Measurements from ENCODE around the gene XRCC1.
A peak's percentile ranks its signal among the peaks of the same experiment; 100 is the strongest.

XRCC1 gene, protein sequence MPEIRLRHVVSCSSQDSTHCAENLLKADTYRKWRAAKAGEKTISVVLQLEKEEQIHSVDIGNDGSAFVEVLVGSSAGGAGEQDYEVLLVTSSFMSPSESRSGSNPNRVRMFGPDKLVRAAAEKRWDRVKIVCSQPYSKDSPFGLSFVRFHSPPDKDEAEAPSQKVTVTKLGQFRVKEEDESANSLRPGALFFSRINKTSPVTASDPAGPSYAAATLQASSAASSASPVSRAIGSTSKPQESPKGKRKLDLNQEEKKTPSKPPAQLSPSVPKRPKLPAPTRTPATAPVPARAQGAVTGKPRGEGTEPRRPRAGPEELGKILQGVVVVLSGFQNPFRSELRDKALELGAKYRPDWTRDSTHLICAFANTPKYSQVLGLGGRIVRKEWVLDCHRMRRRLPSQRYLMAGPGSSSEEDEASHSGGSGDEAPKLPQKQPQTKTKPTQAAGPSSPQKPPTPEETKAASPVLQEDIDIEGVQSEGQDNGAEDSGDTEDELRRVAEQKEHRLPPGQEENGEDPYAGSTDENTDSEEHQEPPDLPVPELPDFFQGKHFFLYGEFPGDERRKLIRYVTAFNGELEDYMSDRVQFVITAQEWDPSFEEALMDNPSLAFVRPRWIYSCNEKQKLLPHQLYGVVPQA

DNA sequence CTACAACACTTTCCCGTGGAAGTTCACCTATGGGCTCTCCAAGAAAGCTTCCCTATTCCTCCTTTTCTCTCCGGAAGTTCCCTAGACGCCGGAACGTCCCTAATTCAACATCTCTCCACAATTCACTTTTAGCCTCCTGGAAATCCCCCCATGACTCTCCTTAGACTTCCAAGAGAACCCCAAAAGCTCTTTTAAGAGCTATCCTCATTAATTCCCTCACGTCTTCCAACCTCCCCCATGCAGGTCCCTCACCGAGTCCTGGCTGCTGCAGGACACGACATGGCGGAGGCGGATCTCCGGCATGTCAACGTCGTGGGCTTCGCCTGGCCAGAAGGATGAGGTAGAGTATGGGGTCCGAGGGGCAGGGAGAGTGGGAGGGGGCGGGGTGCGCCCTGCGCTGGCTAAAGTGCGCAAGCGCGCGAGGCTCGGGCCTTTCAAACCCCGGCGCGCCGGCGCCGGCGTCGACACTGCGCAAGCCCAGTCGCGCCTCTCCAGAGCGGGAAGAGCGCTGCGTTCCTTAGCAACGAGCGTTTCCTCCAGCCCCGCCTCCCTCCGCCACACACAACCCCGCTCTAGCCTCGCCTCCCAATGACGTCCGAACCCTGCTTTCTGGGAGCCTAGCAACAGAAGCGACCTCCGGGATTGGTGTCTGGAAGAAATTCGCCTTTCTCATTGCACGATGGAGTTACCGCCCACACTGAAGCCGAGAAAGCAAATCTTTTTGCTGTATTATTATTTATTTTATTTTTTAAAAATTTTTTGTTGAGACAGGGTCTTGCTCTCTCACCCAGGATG, at the start of gene XRCC1, which contains the start of gene PINLYP:
XRCC1 (minus strand) TSS at position 372 of the 795 bp plus-strand sequence; CDS start at position 303, 69 bp downstream.
PINLYP (plus strand) TSS at position 646 of the 795 bp plus-strand sequence. CDS start 1,391 bp downstream, outside the sequence.
- peak; percentile 98 for DNase-seq (ENCODE audit: low read depth)

DNA sequence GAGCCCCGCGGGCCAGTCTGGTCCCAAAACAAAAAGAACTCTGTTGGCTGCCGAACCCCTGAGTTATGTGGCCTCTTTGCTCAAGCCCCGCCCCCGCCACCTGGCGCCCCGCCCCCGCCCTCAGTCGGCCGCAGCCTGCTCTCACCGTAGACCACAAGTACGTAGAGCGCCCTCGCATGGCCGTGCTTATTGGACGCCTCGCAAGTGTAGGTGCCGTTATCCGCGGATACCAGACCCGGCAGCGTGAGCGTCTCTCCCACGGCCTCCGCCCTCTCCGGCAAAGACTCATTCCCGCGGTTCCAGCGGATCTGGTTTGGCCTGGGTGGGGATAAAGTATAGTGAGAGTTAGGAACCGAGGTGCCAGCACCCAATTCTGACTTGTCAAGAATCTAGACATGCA, 49.6 kb upstream of the XRCC1 start:
- peak; percentile 74 for DNase-seq (ENCODE audit: low read depth)

DNA sequence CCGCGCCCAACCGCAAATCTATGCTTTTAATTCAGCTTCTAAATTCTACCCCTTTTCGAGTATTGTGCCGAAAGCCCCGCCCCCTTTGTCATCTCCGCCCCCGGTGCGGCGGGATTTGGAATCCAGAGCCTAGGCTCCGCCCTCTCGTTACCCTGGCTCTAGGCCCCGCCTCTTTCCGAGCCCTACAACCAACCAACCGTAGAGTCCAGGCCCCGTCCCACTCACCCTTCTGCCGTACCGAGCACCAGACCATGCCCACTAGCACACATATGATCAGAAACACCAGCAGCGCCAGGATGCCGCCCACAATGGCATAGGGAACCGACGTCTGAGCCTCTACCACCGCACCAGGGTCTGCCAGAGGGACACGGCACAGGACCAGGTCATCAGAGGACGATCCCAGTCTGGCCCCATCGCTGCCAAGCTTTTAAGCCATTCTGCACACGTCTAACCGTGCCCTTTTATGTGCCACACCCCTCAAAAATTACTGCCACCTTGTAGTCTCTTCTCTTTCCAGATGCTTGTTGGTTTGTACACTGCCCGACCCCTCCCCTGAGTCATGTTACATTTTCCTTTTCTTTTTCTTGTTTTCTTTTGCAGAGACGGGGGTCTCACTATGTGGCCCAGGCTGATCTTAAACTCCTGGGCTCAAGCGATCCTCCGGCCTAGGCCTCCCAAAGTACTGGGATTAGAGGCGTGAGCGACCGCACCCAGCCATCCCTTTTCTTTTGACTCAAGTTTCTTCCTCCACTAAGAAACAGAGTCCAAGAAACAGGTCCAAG, 48.8 kb upstream of the XRCC1 start:
- no peak for DNase-seq (ENCODE audit: low read depth)

DNA sequence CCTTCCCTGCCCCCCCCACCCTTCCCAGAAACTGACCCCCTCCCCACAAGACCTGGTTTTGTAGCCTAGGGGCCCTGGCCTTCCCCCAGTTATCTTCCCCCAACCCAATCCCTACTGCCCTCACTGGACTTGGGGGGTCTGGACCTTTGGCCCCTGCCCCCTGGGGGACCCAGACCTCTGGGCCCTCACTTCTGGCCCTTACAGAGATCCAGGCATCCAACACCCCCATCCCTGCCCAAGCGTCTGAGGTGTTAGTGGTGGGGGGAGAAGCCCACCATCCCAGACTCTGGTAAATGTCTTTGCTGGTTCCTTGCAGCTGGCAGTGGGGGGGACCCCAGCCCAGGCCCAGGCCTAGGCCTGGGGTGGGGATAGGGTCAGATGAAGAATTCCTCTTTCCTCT, 47.6 kb upstream of the XRCC1 start:
- DNase-seq (ENCODE audit: low read depth) = no peak

DNA sequence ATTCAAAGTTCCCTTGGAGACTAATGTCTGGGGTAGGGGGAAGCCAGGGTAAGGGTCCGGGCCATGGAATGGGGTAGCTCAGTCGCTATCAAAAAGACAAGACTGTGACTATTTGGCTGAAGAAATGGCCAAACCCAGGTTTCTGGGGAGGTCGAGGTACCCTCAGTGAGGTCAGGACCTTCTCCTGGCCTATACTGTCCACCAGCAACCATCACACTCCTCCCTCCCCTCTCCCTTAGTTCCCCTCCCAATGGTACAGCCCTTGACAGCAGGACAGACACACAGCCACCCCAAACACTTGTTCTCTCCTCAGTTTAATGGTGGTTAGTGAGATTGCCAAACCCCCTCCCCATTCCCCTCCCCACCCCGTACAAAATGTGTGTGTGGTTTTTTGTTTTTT, 46.7 kb upstream of the XRCC1 start:
- DNase-seq (ENCODE audit: low read depth) = no peak

DNA sequence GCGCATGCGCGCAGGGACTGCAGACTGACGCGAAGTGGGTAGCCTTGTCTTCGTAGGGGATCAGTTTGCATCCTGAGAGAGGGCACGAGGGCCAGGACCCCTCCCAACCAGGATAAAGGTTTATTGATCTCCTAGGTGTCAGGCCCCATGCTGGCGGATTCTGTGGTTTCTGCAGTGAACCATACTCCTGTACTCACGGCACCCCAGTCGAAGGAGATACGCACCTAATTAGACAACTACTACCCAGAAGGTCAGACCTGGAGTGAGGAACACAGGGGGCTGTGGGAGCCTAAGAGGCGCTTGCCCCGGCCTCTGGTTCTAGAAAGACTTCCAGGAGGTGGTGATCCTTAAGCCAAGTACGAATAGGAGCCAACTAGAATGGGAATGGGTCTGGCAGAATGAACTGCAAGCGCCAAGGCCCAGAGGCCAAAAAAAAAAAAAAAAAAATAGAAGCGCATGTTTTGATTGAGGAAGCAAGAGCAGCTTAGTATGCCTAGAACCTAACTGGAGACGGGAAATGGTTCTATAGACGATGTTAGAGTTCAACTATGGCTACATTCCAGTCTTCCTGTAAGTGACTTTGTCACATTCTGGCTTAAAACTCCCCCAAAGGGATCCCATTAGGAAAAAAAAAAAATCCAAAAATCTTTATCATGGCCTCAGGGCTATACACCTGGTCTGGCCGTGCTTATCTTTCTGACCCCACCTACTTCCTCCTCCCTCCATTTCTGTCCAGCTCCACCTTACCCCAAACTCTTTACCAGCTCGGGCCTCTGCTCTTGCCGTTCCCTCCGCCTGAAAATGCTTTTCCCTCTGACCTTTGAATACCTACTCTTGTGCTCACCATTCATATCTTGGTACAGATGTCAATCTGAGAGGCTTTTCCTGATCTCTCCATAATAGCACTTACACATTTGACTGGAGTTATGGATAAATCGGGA, 45.0 kb upstream of the XRCC1 start:
- peak; percentile 76 for DNase-seq (ENCODE audit: low read depth)

DNA sequence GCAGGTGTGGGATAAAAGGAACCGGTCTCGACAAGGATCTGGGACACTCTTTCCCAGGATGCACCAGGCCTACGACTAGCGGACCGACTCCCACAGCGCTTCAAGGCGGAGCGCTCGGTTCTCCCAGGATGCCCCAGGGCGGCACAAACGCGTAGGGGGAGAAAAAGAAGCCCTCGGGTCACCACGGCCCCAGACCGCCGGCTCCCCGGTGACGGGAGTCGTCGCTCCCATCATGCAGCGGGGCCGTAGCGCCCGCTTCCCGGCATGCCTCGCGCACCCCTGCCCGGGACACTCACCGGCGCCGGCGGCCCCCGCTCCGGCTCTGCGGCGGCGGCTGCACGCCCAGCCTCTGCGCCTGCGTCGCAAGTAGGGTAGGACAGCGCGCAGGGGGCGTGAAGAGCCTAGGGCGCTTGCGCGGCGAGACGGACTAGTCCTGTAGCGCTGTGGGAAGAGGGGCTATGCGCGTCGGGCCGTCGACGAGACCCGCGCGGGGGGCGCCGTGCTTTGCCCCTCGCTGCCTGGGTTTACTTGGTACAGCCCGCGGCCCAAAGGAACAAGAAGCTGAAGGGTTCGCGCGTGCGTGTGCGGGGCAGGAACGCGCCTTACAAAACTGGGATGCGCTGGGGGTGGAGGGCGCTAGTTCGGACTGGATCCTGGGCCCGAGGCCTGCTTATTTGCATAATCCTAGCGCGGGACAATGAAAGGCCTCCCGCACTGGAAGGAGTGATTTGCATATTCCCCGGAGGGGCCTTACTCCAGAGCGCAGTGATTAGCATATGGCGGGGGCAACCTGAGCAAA, 44.1 kb upstream of the XRCC1 start, which contains the start of gene ZNF428:
ZNF428 (minus strand) TSS at position 368 of the 799 bp plus-strand sequence. CDS start 5,325 bp downstream, outside the sequence.
- DNase-seq (ENCODE audit: low read depth) = peak; percentile 81

DNA sequence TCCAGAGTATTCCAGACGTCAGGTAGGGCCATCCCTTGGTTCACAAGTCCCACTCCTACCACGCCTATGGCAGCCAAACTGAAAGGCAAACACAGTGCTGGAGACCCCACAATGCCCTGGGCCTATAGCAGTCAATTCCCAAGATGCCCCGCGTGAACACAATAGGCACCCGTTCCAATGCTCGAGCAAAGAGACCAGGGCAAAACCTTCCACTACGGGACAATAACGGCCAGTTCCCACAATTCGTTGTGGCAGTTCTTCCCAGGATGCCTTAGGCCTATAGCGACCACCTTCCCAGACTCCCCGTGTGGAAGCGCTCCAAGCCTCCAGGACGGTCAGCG, 43.6 kb upstream of the XRCC1 start:
- no peak for DNase-seq (ENCODE audit: low read depth)

DNA sequence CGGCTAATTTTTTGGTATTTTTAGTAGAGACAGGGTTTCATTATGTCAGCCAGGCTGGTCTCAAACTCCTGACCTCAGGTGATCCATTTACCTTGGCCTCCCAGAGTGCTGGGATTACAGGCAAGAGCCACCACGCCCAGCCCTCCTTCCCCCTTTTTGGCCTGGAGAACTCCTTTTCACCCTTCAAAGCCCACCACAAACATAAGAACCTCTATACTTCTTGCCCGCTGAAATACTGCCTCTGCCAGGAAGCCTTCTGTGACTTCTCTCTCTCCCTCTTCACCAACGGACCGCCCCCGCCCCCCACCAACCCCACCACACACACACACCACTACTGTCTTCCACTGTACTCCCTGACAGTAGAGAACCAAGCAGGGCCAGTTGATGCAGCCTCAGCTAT, 41.6 kb upstream of the XRCC1 start:
- DNase-seq (ENCODE audit: low read depth) = no peak

DNA sequence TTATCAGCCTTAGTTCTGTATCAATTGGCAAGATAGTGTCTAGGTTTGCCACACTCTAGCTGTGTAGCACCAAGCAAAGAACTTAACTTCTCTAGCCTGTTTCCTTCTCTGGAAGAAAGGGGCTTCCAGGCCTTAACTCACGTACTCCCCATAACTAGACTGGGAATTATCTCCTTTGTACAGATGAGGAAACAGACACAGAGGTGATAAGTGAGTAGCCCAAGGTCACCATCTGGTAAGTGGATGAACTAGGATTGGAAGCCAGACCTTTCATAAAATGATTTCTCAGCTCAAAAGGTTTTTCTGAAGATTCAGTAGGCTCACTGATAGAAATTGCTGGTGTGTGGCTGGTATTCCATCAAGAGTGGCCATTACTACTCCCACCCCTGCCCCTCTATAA, 41.0 kb upstream of the XRCC1 start:
- no peak for DNase-seq (ENCODE audit: low read depth)

DNA sequence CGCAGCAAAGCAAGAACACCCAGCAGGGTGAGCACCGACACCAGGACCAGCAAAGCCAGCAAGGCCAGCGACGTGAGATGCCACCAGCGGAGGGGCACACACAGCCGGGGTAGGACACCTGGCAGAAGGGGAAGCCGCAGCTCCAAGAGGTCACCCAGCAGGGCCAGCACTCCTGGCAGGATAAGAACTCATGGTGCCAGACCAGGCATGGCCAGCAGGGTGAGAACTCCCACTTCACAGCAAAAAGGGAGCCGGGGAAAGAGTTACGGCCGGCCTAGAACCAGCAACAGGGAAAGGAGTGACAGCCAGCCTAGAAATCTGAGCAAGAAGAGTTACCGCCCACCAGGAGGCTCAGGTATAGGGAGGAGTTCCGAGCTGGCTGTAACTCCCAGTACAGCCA, 37.0 kb upstream of the XRCC1 start:
- DNase-seq (ENCODE audit: low read depth) = no peak

DNA sequence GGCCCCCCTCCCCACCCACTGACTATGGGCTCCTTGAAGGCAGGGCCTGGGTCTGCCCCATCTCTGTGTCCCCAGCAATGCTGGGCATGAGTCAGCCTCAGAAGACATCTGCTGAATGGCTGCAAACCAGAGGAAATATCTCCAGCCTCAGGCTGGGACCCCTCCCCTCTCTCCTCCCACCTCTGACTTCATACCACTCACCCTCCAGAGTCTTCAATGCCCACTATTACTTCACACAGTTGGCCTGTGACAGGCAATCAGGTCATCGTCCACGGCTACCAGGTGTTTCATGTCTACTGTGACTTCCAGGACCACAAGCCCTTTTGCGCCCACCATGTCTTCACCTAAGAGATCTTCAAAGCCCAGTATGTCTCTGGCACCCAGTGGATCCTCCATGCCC, 36.5 kb upstream of the XRCC1 start, which contains the start of gene SRRM5:
SRRM5 (plus strand) TSS at position 301 of the 400 bp plus-strand sequence; CDS start at position 335, 34 bp downstream.
- no peak for DNase-seq (ENCODE audit: low read depth)

DNA sequence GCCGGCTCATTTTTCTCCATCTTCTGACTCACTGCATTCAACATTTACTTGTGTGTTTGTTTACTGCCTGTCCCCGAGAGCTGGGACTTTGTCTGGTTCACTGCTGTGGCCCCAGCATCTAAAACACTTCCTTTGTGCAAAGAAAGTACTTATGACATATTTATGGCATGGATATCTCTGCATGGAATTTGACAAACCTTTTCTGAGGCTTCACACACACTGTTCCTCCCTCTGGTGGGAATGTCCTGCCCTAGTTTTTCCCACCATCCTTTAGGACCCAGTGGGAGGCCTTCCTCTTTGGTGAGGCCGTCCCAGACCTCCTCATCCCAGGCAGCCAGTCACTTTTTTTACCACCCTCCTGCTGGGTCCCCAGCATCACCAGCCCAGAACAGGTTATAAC, 35.2 kb upstream of the XRCC1 start:
- no peak for DNase-seq (ENCODE audit: low read depth)

DNA sequence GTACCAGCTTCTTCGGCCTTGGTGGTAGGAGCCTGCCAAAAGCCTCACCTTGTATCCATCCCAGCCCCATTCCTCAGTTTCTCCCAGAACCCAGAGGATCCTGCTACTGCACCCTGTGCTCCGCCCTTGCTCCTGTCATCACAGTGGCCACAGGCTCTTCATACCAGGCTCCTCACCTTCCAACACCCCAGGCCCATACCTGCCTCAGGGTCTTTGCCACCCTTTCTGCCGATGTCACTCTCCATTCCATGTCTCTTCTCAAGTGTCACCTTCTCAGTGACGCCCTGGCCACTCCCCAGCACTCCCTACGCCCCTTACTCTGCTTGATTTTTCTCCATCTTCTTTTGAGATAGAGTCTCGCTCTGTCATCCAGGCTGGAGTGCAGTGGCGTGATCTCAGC, 34.5 kb upstream of the XRCC1 start:
- DNase-seq (ENCODE audit: low read depth) = no peak

DNA sequence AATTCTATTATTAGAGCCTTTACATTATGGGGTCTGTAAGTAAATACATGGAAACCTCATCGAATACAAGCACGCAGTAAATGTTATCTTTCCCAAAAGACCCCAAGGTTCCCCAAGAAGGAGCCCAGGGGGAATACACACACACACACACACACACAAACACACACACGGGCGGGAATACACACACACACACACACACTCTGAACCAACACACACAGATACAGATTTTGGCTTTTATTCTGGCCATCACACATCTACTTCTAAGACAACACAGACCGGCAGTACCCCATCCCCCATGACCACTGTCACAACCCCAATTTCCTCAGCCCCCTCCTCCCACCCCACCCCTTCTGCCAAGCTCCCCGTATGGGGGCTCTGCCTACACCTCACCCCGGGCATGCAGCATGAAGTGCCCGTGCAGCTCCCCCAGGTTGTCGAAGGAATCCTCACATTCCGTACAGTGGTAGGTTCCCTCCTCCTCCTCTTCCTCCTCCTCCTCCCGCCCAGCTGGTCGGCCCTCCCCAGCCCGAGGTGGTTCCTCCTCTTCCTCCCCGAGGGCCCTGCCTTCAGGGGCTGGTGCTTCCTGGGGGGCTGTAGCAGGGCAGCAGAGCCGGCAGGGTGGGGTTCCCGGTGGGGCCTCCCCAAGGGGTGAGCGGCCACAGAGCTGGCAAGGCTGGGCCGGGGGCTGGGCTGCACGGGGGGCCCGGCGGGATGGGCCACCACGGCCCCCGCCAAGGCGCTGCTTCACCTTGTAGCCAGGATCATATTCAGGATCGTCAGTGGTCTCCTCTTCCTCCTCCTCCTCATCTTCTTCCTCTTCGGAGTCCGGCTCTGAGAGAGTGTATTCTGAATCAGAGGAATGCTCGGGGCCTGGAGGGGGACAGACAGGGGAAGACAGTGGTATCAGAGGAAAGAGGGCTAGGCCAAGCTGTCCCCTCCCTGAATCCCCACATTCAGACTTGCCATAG, 32.2 kb upstream of the XRCC1 start:
- DNase-seq (ENCODE audit: low read depth) = no peak

DNA sequence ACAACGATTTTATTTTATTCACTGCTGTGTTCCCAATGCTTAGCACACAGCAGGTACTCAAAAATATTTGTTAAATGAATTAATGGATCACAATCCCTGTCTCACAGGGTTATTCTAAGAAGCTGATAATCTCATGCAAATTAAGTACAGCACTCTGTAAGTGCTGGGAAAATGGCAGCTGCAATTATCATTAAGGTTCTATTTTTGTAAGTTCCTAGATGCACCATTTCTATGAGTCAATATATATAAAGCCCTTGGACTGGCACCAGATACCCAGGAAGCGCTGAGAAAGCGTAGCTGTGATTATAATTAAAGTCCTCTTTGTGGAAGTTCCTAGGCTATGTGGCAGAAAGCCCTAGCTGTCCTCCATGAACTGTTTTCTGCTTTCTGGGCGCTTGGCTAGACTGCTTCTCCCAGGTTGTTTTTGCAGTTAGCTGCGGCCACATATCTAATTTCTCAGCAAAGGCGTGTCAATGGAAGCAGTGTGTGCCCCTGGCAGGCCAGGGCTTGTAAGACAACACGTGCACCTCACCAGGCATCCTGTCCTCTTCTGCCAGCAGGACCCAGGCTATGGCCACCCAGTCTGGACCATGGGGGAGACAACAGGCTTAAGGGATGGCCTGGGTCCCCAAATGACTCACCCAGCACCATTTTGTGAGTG, 31.4 kb upstream of the XRCC1 start:
- no peak for DNase-seq (ENCODE audit: low read depth)

DNA sequence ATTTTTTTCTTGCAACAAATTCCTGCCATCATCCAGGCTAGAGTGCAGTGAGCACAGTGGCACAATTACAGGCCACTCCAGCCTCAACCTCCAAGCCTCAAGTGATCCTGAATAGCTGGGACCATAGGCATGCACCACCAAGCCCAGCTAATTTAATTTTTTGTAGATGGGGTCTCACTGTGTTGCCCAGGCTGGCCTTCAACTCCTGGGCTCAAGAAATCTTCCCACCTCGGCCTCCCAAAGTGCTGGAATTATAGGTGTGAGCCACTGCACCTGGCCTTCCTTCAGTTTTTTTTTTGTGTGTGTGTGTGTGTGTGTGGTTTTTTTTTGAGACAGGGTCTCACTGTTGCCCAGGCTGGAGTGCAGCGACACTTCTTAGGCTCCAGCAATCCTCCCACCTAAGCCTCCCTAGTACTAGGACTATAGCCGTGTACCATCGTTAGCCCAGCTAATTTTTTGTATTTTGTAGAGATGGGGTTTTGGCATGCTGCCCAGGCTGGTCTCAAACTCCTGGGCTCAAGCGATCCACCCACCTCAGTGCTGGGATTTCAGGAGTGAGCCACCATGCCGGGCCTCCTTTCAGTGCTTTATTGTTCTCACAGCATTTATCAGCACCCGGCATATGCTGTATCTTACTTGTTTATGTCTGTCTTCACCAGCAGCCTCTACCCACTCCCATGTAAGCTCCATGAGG, 30.7 kb upstream of the XRCC1 start:
- no peak for DNase-seq (ENCODE audit: low read depth)

Data from T-helper 22 cell (primary cell).